GM12891 (cell line): Measurements from ENCODE around the gene PCDH9.

Experiments used
- PAX5 ChIP-seq: IDR thresholded peaks from 2 replicates; pipeline ENCODE4 v1.6.1; 2011; ENCODE audit warnings: low read length, moderate library complexity, mild to moderate bottlenecking; ENCODE audit not compliant: insufficient read depth, severe bottlenecking
- POLR2A ChIP-seq: IDR thresholded peaks from 2 replicates; pipeline ENCODE4 v1.6.1; 2011; ENCODE audit warnings: low read depth, low read length, control low read depth
- POLR2AphosphoS5 ChIP-seq: IDR thresholded peaks from 2 replicates; pipeline ENCODE4 v1.6.1; 2011; ENCODE audit warnings: low read depth, low read length, control low read depth
- POU2F2 ChIP-seq: IDR thresholded peaks from 2 replicates; pipeline ENCODE4 v1.6.1; 2011; ENCODE audit warnings: low read depth, mild to moderate bottlenecking, control low read depth, low read length, moderate library complexity
- SPI1 ChIP-seq: IDR thresholded peaks from 2 replicates; pipeline ENCODE4 v1.6.1; 2011; ENCODE audit warnings: low read depth, low read length, control low read depth
- TAF1 ChIP-seq: IDR thresholded peaks from 2 replicates; pipeline ENCODE4 v1.6.1; 2011; ENCODE audit warnings: low read depth, low read length, control low read depth

DNA sequence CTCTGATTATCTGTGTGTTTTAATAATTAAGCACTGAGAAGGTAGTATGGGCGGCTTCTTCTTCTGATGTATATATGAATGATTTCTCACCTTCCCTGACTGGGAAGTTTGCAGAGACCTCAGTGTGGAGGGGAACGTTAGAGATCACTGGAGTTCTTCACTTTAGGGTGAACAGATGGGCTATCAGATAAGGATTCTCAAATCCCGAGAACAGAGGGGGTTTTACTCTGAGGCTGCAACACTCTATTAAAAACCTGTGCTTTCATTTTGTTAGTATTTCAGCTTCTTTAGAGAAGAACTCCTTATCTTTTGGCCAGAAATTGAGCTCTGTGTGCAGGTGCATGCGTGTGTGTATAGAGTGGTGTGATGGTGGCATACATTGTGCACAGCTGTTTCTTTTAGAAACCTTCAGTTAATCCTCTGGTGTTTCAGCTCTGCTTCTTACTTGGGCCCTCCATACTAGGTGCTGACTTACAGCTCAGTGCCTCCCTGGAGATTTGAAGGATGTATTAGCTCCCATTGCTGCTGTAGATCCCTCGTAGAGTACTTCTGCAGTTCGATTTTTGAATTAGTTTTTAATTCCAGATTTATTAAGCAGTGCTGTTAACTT is 45.3 kb upstream of the PCDH9 start:
- TF ChIP-seq POLR2A (no peak), POLR2AphosphoS5 (no peak), TAF1 (no peak), POU2F2 (no peak), SPI1 (no peak), PAX5 (no peak)
